Vagina (tissue), 2 donors: ENCODE results near the gene ERC2. TPM values are rescaled to one million over a fixed set of nuclear protein-coding genes. Genes with fewer than 3 reads are reported as not detected.

Source experiments
- DNase-seq, 2 donors: peaks; one replicate each; pipeline ENCODE4 v3.0.0-alpha.2; 2017; ENCODE audit errors: extremely low spot score in 2 of 2
- H3K27ac ChIP-seq: fragments of 200-600 bp; sonication (generic); one replicate; pipeline ENCODE4 v1.5.1; 2019
- H3K27me3 ChIP-seq: fragments of 200-600 bp; sonication (generic); one replicate; pipeline ENCODE4 v1.5.1; 2019
- H3K36me3 ChIP-seq, 2 donors: fragments of 200-600 bp; sonication (generic); one replicate each; pipeline ENCODE4 v1.5.1; 2017 to 2019
- H3K4me1 ChIP-seq: fragments of 200-600 bp; sonication (generic); one replicate; pipeline ENCODE4 v1.5.1; 2019
- H3K4me3 ChIP-seq, 2 donors: fragments of 200-600 bp; sonication (generic); 1 replicate in 1 of 2; 2 replicates in 1 of 2; pipeline ENCODE4 v1.5.1; 2016 to 2019
- H3K9me3 ChIP-seq: fragments of 200-600 bp; sonication (generic); one replicate; pipeline ENCODE4 v1.5.1; 2019
- POLR2A ChIP-seq, 2 donors: fragments of 450-650 bp; IDR thresholded peaks; one replicate each; pipeline ENCODE4 v1.6.1; 2017; ENCODE audit warnings: antibody characterized with exemption in 2 of 2, mild to moderate bottlenecking in 2 of 2, moderate library complexity in 2 of 2
- POLR2AphosphoS5 ChIP-seq, 2 donors: sonication (generic); formaldehyde crosslinking; IDR thresholded peaks; one replicate each; pipeline ENCODE4 v1.9.0; 2017; ENCODE audit warnings: antibody characterized with exemption in 2 of 2, mild to moderate bottlenecking in 2 of 2, low read depth in 1 of 2; ENCODE audit not compliant: insufficient read depth in 1 of 2
- intact Hi-C: fragments of 100-400 bp; cut with DNase I; formaldehyde crosslinking; loops from one replicate; pipeline ENCODE4 v1.15.1; 2023
- total RNA-seq: library from RNA; depleted of rRNA; stranded (reverse); fragments of >200 nt; gene quantifications from one replicate; pipeline ENCODE4 v1.2.3, GENCODE V29; 2016
- TF ChIP-seq, protein P1 (sequence below), 3 experiments: fragments of 450-650 bp in 2 of 3; fragments of 200-600 bp in 1 of 3; sonication (generic) in 1 of 3; IDR thresholded peaks; one replicate each; pipeline ENCODE4 v1.5.1; 2017 to 2019; ENCODE audit warnings: antibody characterized with exemption in 3 of 3, mild to moderate bottlenecking in 2 of 3, moderate library complexity in 2 of 3

ERC2 gene
- total RNA-seq, 1 donor from 2014 or later, result 1.2 TPM

DNA sequence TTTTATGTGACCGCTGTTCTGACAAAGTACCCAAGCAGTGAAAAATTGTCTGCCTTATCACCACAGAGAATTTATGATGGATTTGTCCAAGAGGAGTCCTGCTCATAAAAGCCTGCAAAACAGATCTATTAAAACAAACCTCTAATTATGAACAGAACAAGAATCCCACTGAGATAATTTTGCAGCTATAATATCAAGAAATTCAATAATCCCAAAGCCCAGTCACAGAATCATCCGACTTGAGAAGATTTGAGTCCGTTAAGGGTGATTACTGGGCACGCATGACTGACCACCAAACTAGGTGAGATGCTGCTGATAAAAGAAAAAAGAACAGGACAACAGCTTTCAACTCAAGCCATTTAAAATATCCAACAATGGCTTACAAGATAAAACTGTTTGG, 750.2 kb downstream of the ERC2 start:
- no peaks in the 10 kb centered on the region for H3K4me1 ChIP-seq
- H3K4me3 ChIP-seq, result no peak overlapping the region
- no peaks in the 10 kb centered on the region for H3K36me3 ChIP-seq
- TF ChIP-seq, protein P1, sequence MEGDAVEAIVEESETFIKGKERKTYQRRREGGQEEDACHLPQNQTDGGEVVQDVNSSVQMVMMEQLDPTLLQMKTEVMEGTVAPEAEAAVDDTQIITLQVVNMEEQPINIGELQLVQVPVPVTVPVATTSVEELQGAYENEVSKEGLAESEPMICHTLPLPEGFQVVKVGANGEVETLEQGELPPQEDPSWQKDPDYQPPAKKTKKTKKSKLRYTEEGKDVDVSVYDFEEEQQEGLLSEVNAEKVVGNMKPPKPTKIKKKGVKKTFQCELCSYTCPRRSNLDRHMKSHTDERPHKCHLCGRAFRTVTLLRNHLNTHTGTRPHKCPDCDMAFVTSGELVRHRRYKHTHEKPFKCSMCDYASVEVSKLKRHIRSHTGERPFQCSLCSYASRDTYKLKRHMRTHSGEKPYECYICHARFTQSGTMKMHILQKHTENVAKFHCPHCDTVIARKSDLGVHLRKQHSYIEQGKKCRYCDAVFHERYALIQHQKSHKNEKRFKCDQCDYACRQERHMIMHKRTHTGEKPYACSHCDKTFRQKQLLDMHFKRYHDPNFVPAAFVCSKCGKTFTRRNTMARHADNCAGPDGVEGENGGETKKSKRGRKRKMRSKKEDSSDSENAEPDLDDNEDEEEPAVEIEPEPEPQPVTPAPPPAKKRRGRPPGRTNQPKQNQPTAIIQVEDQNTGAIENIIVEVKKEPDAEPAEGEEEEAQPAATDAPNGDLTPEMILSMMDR (IDR thresholded peaks at IDR 0.05), result no peak
- TF ChIP-seq POLR2A (IDR thresholded peaks at IDR 0.05) (no peak), POLR2AphosphoS5 (IDR thresholded peaks at IDR 0.05; ENCODE audit: insufficient read depth in 1 of 2, low read depth in 1 of 2) (no peak)
- no peaks in the 10 kb centered on the region for H3K9me3 ChIP-seq
- no peaks in the 10 kb centered on the region for H3K27me3 ChIP-seq
- intact Hi-C loops, result no loop called here
- DNase-seq, result no peak
- no peak overlapping the region for H3K27ac ChIP-seq

DNA sequence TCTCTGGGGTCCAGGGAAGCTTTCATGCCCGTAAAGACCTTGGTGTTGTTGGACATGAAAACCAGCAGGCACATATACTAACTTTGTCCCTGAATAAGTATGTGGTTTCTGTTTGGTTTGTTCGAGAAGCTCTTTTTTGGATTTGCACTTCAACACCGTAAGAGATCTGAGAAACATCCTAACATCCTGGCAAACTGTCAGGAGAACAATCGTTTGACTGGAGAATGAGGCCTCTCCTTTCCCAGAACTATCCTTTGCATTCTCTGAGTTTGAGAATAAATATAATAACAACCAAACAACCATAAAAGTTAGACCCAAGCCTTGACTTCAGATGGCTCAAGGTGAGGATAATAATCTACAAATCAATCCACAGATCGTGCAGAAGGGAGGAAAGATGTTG, 750.8 kb downstream of the ERC2 start:
- TF ChIP-seq, protein P1 (IDR thresholded peaks at IDR 0.05), result no peak
- no peak for TF ChIP-seq POLR2A (IDR thresholded peaks at IDR 0.05)
- TF ChIP-seq POLR2AphosphoS5 (IDR thresholded peaks at IDR 0.05; ENCODE audit: insufficient read depth in 1 of 2, low read depth in 1 of 2), result no peak
- no peaks in the 10 kb centered on the region for H3K27me3 ChIP-seq
- no peaks in the 10 kb centered on the region for H3K36me3 ChIP-seq
- no peak for DNase-seq
- no peak overlapping the region for H3K27ac ChIP-seq
- H3K4me3 ChIP-seq, result no peak overlapping the region
- H3K9me3 ChIP-seq, result no peaks in the 10 kb centered on the region
- intact Hi-C loops, result no loop called here
- H3K4me1 ChIP-seq, result no peaks in the 10 kb centered on the region

DNA sequence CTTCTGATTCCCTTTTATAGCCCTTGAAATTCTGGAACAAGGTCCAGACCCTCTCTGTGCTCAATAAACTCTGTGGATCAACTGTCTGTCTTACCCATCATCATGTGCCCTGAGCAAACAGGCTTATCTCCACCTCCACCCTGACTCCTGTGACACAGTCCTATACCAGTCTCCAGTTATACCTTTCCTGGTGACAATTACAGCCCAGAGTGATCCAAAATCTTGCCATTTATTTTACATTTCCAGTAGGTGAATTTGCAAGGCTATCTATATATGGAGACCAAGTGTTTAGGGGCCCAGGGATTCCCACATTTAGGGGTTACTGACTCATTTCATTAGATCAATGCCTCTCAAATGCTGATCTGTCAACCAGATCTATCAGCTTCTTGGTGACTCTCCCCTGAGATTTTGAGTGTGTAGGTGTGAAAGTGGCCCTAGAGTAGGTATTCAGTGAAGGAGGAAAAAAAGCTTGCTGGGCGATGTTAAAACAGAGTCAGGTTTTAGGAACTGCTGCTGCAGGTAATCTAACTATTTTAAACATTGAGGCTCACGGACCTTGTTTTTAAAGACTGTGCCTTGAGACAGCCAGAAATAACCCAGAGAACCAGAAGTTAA, 751.5 kb downstream of the ERC2 start:
- intact Hi-C loops, result no loop called here
- no peak overlapping the region for H3K27ac ChIP-seq
- H3K27me3 ChIP-seq, result no peaks in the 10 kb centered on the region
- no peaks in the 10 kb centered on the region for H3K4me1 ChIP-seq
- DNase-seq, result no peak
- no peak for TF ChIP-seq POLR2A (IDR thresholded peaks at IDR 0.05)
- TF ChIP-seq, protein P1 (IDR thresholded peaks at IDR 0.05), result no peak
- H3K36me3 ChIP-seq, result no peaks in the 10 kb centered on the region
- H3K4me3 ChIP-seq, result no peak overlapping the region
- no peaks in the 10 kb centered on the region for H3K9me3 ChIP-seq

DNA sequence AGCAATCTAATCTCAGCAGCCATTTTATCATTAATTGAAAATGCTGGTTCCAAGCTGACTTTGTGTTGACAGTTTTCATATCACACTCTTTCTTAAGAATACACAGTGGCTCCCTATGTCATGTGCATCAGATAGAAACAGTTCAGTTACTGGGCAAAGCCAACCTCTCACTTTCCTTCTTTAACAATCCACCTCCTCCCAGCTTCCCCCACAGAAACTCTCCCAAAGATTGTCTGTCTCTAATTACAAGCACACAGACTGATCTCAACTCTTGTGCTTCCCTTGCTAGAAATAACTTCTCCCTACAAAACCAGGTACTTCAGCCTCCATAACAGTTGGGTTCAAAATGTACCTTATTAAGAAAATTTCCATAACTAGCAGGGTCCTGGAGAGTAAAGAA, 752.2 kb downstream of the ERC2 start:
- no peak for DNase-seq
- H3K27me3 ChIP-seq, result no peaks in the 10 kb centered on the region
- H3K9me3 ChIP-seq, result no peaks in the 10 kb centered on the region
- intact Hi-C loops, result no loop called here
- no peaks in the 10 kb centered on the region for H3K4me1 ChIP-seq
- H3K27ac ChIP-seq, result no peak overlapping the region
- H3K36me3 ChIP-seq, result no peaks in the 10 kb centered on the region
- no peak overlapping the region for H3K4me3 ChIP-seq
- TF ChIP-seq POLR2AphosphoS5 (IDR thresholded peaks at IDR 0.05; ENCODE audit: insufficient read depth in 1 of 2, low read depth in 1 of 2) (no peak), POLR2A (IDR thresholded peaks at IDR 0.05) (no peak)
- TF ChIP-seq, protein P1 (IDR thresholded peaks at IDR 0.05), result no peak

DNA sequence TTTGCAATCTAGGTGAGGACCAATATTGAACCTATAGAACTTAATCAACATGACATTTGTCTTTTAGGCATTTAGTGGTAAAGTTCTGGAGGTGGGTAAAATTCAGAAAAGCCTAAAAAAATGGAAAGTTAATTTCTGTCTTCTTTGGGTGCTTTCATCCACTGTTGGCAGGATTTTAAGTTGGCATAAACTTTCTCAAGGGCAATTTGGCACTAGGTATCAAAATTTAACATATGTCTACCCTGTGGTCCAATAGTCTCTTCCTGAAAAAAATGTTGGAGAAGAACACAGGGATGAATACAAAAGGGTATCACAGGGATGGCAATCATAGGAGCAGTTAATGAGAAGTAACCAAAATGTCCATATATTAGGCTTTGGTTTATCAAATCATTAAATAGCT, 754.2 kb downstream of the ERC2 start:
- intact Hi-C loops, result no loop called here
- TF ChIP-seq POLR2A (IDR thresholded peaks at IDR 0.05) (no peak), POLR2AphosphoS5 (IDR thresholded peaks at IDR 0.05; ENCODE audit: insufficient read depth in 1 of 2, low read depth in 1 of 2) (no peak)
- TF ChIP-seq, protein P1 (IDR thresholded peaks at IDR 0.05), result no peak
- no peak overlapping the region for H3K4me3 ChIP-seq
- DNase-seq, result no peak
- H3K36me3 ChIP-seq, result no peaks in the 10 kb centered on the region
- no peak overlapping the region for H3K27ac ChIP-seq
- H3K4me1 ChIP-seq, result no peaks in the 10 kb centered on the region
- no peaks in the 10 kb centered on the region for H3K9me3 ChIP-seq
- no peaks in the 10 kb centered on the region for H3K27me3 ChIP-seq
